Measurements from ENCODE around the gene KAT6B. TPM values are rescaled to one million over a fixed set of nuclear protein-coding genes. Genes with fewer than 3 reads are reported as not detected.
A peak's percentile ranks its signal among the peaks of the same experiment; 100 is the strongest.

KAT6B gene
- total and polyA plus RNA-seq, 2 donors (not counting 1 experiment from before 2014, with no cell fraction given): 3.9 to 37.8 TPM

GRCh38 chr10:75018251-75018650, 191.9 kb downstream of the KAT6B start:
- Histone ChIP-seq H3K79me2 (ENCODE audit: control insufficient read depth, insufficient read depth, low read length) (no peaks in the 10 kb centered on the region), H3K9me3 (ENCODE audit: control insufficient read depth, insufficient read depth, low read depth, low read length) (no peaks in the 10 kb centered on the region), H3K4me2 (ENCODE audit: extremely low read depth, insufficient read depth, low read length) (no peak overlapping the region), H4K20me1 (ENCODE audit: control insufficient read depth, extremely low read depth, insufficient read depth, low read length) (no peaks in the 10 kb centered on the region), H3K4me3 (replicated peaks in 1 of 4; ENCODE audit: control extremely low read depth in 1 of 4, insufficient read depth in 1 of 4, low read depth in 3 of 4, low read length in 4 of 4) (no peak overlapping the region), H3K4me1 (ENCODE audit: control insufficient read depth, extremely low read depth, insufficient read depth, low read length) (peaks cover 4% of the 10 kb centered on the region), H3K27ac (ENCODE audit: insufficient read depth, low read length) (no peak overlapping the region), H3K36me3 (ENCODE audit: control insufficient read depth, insufficient read depth, low read length) (peaks cover 6% of the 10 kb centered on the region), H2AFZ (ENCODE audit: low read length) (no peak overlapping the region), H3K9ac (ENCODE audit: insufficient read depth, low read length) (no peak overlapping the region), H3K27me3 (ENCODE audit: control insufficient read depth, insufficient read depth, low read length) (no peaks in the 10 kb centered on the region)
- TF ChIP-seq EZH2 (IDR thresholded peaks at IDR 0.05; ENCODE audit: low read length, missing control alignments): no peak
- TF ChIP-seq, protein P1, sequence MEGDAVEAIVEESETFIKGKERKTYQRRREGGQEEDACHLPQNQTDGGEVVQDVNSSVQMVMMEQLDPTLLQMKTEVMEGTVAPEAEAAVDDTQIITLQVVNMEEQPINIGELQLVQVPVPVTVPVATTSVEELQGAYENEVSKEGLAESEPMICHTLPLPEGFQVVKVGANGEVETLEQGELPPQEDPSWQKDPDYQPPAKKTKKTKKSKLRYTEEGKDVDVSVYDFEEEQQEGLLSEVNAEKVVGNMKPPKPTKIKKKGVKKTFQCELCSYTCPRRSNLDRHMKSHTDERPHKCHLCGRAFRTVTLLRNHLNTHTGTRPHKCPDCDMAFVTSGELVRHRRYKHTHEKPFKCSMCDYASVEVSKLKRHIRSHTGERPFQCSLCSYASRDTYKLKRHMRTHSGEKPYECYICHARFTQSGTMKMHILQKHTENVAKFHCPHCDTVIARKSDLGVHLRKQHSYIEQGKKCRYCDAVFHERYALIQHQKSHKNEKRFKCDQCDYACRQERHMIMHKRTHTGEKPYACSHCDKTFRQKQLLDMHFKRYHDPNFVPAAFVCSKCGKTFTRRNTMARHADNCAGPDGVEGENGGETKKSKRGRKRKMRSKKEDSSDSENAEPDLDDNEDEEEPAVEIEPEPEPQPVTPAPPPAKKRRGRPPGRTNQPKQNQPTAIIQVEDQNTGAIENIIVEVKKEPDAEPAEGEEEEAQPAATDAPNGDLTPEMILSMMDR (conservative IDR thresholded peaks at IDR 0.05 in 1 of 2, IDR thresholded peaks at IDR 0.05 in 1 of 2; ENCODE audit: low read depth in 1 of 2, low read length in 2 of 2): no peak
- no peak for DNase-seq (ENCODE audit: low read depth in 2 of 2)

DNA sequence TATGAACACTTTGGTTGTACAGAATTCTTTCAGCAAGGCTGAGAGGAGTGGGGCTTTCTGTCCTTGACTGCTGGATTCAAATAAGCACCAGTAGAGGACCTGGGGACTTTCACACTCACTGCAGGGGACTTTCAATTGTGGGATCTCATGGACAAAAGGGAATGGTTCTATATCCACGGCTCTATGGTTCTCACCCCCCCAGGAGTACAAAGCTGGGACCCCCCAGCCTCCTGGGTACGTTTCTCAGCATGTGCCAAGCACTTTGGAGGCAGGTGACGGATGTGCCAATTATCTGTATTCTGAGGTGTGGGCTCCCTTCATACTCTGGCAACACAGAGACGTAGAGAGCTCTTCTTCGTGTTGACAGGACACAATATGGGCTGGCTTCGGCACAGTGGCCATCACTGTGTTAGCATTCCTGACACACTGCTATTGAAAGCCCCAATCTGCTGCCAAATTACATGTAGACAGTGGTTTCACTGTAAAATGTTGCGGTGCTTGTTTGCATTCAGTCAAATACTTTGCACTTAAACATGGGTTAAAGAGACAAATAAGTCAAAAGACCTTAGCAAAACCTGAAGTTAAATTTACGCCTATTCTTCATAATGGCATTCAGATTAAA, 192.4 kb downstream of the KAT6B start:
- Histone ChIP-seq H3K4me3 (replicated peaks in 1 of 4; ENCODE audit: control extremely low read depth in 1 of 4, insufficient read depth in 1 of 4, low read depth in 3 of 4, low read length in 4 of 4) (no peak overlapping the region), H3K79me2 (ENCODE audit: control insufficient read depth, insufficient read depth, low read length) (no peaks in the 10 kb centered on the region), H3K27ac (ENCODE audit: insufficient read depth, low read length) (no peak overlapping the region), H3K9ac (ENCODE audit: insufficient read depth, low read length) (no peak overlapping the region), H3K27me3 (ENCODE audit: control insufficient read depth, insufficient read depth, low read length) (no peaks in the 10 kb centered on the region), H3K9me3 (ENCODE audit: control insufficient read depth, insufficient read depth, low read depth, low read length) (no peaks in the 10 kb centered on the region), H3K36me3 (ENCODE audit: control insufficient read depth, insufficient read depth, low read length) (peaks cover 6% of the 10 kb centered on the region), H3K4me1 (ENCODE audit: control insufficient read depth, extremely low read depth, insufficient read depth, low read length) (peaks cover 4% of the 10 kb centered on the region), H3K4me2 (ENCODE audit: extremely low read depth, insufficient read depth, low read length) (no peak overlapping the region), H4K20me1 (ENCODE audit: control insufficient read depth, extremely low read depth, insufficient read depth, low read length) (no peaks in the 10 kb centered on the region), H2AFZ (ENCODE audit: low read length) (no peak overlapping the region)
- TF ChIP-seq EZH2 (IDR thresholded peaks at IDR 0.05; ENCODE audit: low read length, missing control alignments): no peak
- TF ChIP-seq, protein P1 (conservative IDR thresholded peaks at IDR 0.05 in 1 of 2, IDR thresholded peaks at IDR 0.05 in 1 of 2; ENCODE audit: low read depth in 1 of 2, low read length in 2 of 2): no peak
- DNase-seq (ENCODE audit: low read depth in 2 of 2): no peak

GRCh38 chr10:75019370-75019769, 193.0 kb downstream of the KAT6B start:
- Histone ChIP-seq H3K9me3 (ENCODE audit: control insufficient read depth, insufficient read depth, low read depth, low read length) (no peaks in the 10 kb centered on the region), H3K79me2 (ENCODE audit: control insufficient read depth, insufficient read depth, low read length) (no peaks in the 10 kb centered on the region), H3K4me2 (ENCODE audit: extremely low read depth, insufficient read depth, low read length) (no peak overlapping the region), H3K9ac (ENCODE audit: insufficient read depth, low read length) (no peak overlapping the region), H4K20me1 (ENCODE audit: control insufficient read depth, extremely low read depth, insufficient read depth, low read length) (no peaks in the 10 kb centered on the region), H3K4me1 (ENCODE audit: control insufficient read depth, extremely low read depth, insufficient read depth, low read length) (peaks cover 4% of the 10 kb centered on the region), H2AFZ (ENCODE audit: low read length) (no peak overlapping the region), H3K4me3 (replicated peaks in 1 of 4; ENCODE audit: control extremely low read depth in 1 of 4, insufficient read depth in 1 of 4, low read depth in 3 of 4, low read length in 4 of 4) (no peak overlapping the region), H3K27me3 (ENCODE audit: control insufficient read depth, insufficient read depth, low read length) (no peaks in the 10 kb centered on the region), H3K36me3 (ENCODE audit: control insufficient read depth, insufficient read depth, low read length) (peaks cover 6% of the 10 kb centered on the region), H3K27ac (ENCODE audit: insufficient read depth, low read length) (no peak overlapping the region)
- peak; percentile 33 to 53 for DNase-seq (ENCODE audit: low read depth in 2 of 2)
- TF ChIP-seq EZH2 (IDR thresholded peaks at IDR 0.05; ENCODE audit: low read length, missing control alignments): no peak
- TF ChIP-seq, protein P1 (conservative IDR thresholded peaks at IDR 0.05 in 1 of 2, IDR thresholded peaks at IDR 0.05 in 1 of 2; ENCODE audit: low read depth in 1 of 2, low read length in 2 of 2): peak; percentile 26 to 39

Measured in fibroblast of lung (primary cell).